Lower lobe of right lung (tissue), 2 donors: ENCODE measurements around the gene N4BP2L2. TPM values are rescaled to one million over a fixed set of nuclear protein-coding genes. Genes with fewer than 3 reads are reported as not detected.
A peak's percentile ranks its signal among the peaks of the same experiment; 100 is the strongest.

Experiments used
- ATAC-seq, 2 donors: fragments of 200-7000 bp; cut with Tn5 transposase; one replicate each; pipeline ENCODE4 v1.9.1; 2020 to 2022; ENCODE audit warnings: mild to moderate bottlenecking in 2 of 2, moderate library complexity in 2 of 2
- DNase-seq: peaks from one replicate; pipeline ENCODE4 v3.0.0-alpha.2; 2020
- H3K27ac ChIP-seq: fragments of 200-600 bp; one replicate; pipeline ENCODE4 v1.8.0; 2022
- H3K27me3 ChIP-seq: fragments of 200-600 bp; one replicate; pipeline ENCODE4 v1.8.0; 2022; ENCODE audit warnings: low read depth
- H3K36me3 ChIP-seq: fragments of 200-600 bp; one replicate; pipeline ENCODE4 v1.8.0; 2022; ENCODE audit warnings: mild to moderate bottlenecking
- H3K4me1 ChIP-seq: fragments of 200-600 bp; one replicate; pipeline ENCODE4 v1.8.0; 2022
- H3K4me3 ChIP-seq: fragments of 200-600 bp; one replicate; pipeline ENCODE4 v1.8.0; 2022; ENCODE audit warnings: mild to moderate bottlenecking
- H3K9me3 ChIP-seq: fragments of 200-600 bp; one replicate; pipeline ENCODE4 v1.8.0; 2022
- CTCF ChIP-seq: fragments of 200-600 bp; IDR thresholded peaks from one replicate; pipeline ENCODE4 v1.8.0; 2022; ENCODE audit warnings: antibody characterized with exemption, mild to moderate bottlenecking
- intact Hi-C: fragments of 100-400 bp; cut with DNase I; formaldehyde crosslinking; loops from one replicate; pipeline ENCODE4 v1.11.0; 2022
- total RNA-seq: library from RNA; stranded (reverse); fragmentation: NEBNext Ultra II Directional; extraction: Animal tissue kit (Norgen Biotek cat#: 25700); gene quantifications from one replicate; pipeline ENCODE4 v1.2.1, GENCODE V29; 2021
- donor health status: DM: no; HTN: yes; CAD: no; lungs with severe emphysema.

Gene N4BP2L2
- total RNA-seq, 1 donor from 2014 or later: 192 TPM

GRCh38 chr13:32468502-32469142 is 70.0 kb downstream of the N4BP2L2 start:
- intact Hi-C loops: no loop called here
- Histone ChIP-seq H3K36me3 (no peaks in the 10 kb centered on the region), H3K9me3 (no peaks in the 10 kb centered on the region), H3K27me3 (no peaks in the 10 kb centered on the region), H3K4me3 (no peak overlapping the region), H3K4me1 (no peaks in the 10 kb centered on the region), H3K27ac (no peak overlapping the region)
- DNase-seq (no peak), ATAC-seq (no peak)
- no peak for TF ChIP-seq CTCF

- Histone ChIP-seq H3K9me3 (peaks cover 22% of the 10 kb centered on the region), H3K27me3 (no peaks in the 10 kb centered on the region), H3K4me3 (no peak overlapping the region), H3K36me3 (no peaks in the 10 kb centered on the region), H3K4me1 (no peaks in the 10 kb centered on the region), H3K27ac (no peak overlapping the region)
- no peak for ATAC-seq
- no peak for DNase-seq
- no peak for TF ChIP-seq CTCF
- intact Hi-C loops: no loop called here
These were observed 82.0 kb downstream of the N4BP2L2 start for GRCh38 chr13:32456591-32456990.

GRCh38 chr13:32455594-32455903 is 83.0 kb downstream of the N4BP2L2 start:
- Histone ChIP-seq H3K36me3 (no peaks in the 10 kb centered on the region), H3K27me3 (no peaks in the 10 kb centered on the region), H3K9me3 (peaks cover 22% of the 10 kb centered on the region), H3K27ac (no peak overlapping the region), H3K4me3 (no peak overlapping the region), H3K4me1 (no peaks in the 10 kb centered on the region)
- peak in 1 of 2 donors; percentile 38 for ATAC-seq
- no peak for TF ChIP-seq CTCF
- intact Hi-C loops: no loop called here
- no peak for DNase-seq

- no peaks in the 10 kb centered on the region for H3K36me3 ChIP-seq
- ATAC-seq: peak in 1 of 2 donors; percentile 35
- intact Hi-C loops: no loop called here
- no peak overlapping the region for H3K4me3 ChIP-seq
- no peak for DNase-seq
- H3K4me1 ChIP-seq: no peaks in the 10 kb centered on the region
- H3K9me3 ChIP-seq: peaks cover 17% of the 10 kb centered on the region
- H3K27me3 ChIP-seq: no peaks in the 10 kb centered on the region
- no peak overlapping the region for H3K27ac ChIP-seq
- no peak for TF ChIP-seq CTCF
These were observed 83.6 kb downstream of the N4BP2L2 start for GRCh38 chr13:32454886-32455593.

- intact Hi-C loops: no loop called here
- no peaks in the 10 kb centered on the region for H3K27me3 ChIP-seq
- DNase-seq (no peak), ATAC-seq (no peak)
- no peaks in the 10 kb centered on the region for H3K4me1 ChIP-seq
- H3K9me3 ChIP-seq: peaks cover 15% of the 10 kb centered on the region
- TF ChIP-seq CTCF: no peak
- H3K36me3 ChIP-seq: no peaks in the 10 kb centered on the region
- H3K4me3 ChIP-seq: no peak overlapping the region
- no peak overlapping the region for H3K27ac ChIP-seq
These were observed 84.6 kb downstream of the N4BP2L2 start for GRCh38 chr13:32453981-32454380.
